ENCODE data around the gene IREB2.
"Not testable (repeated sequence)": the region's sequence is repeated elsewhere in the genome, so short reads cannot be mapped to it uniquely, and the experiment has no call there.

Gene IREB2

GRCh38 chr15:78437762-78438618 lies at the start of gene IREB2:
Gene IREB2, plus strand, starts transcription at chr15:78438216. Its CDS starts 122 bp downstream, at chr15:78438338.
- DNase-seq, result peak; percentile 99

GRCh38 chr15:78388865-78389264 lies 49.2 kb upstream of the IREB2 start:
- DNase-seq, result no peak

GRCh38 chr15:78389322-78389721 lies 48.7 kb upstream of the IREB2 start:
- DNase-seq, result no peak

GRCh38 chr15:78389738-78390137 lies 48.3 kb upstream of the IREB2 start:
- no peak for DNase-seq

- DNase-seq, result no peak
Observed at GRCh38 chr15:78390242-78390641, 47.8 kb upstream of the IREB2 start.

GRCh38 chr15:78390826-78391225 lies 47.2 kb upstream of the IREB2 start:
- DNase-seq, result no peak

- DNase-seq, result no peak
Observed at GRCh38 chr15:78391781-78392180, 46.2 kb upstream of the IREB2 start.

- DNase-seq, result peak; percentile 54
Observed at GRCh38 chr15:78392430-78392829, 45.6 kb upstream of the IREB2 start.

GRCh38 chr15:78393137-78393536 lies 44.9 kb upstream of the IREB2 start:
- no peak for DNase-seq

- no peak for DNase-seq
Observed at GRCh38 chr15:78394026-78394425, 44.0 kb upstream of the IREB2 start.

GRCh38 chr15:78394981-78395616 lies 42.9 kb upstream of the IREB2 start:
- DNase-seq, result peak; percentile 68

GRCh38 chr15:78396186-78396814 lies 41.7 kb upstream of the IREB2 start:
- DNase-seq, result no peak

- no peak for DNase-seq
Observed at GRCh38 chr15:78396976-78397375, 41.0 kb upstream of the IREB2 start.

- DNase-seq, result no peak
Observed at GRCh38 chr15:78397382-78397781, 40.6 kb upstream of the IREB2 start.

- no peak for DNase-seq
Observed at GRCh38 chr15:78398076-78398825, 39.8 kb upstream of the IREB2 start.

GRCh38 chr15:78399091-78399490 lies 38.9 kb upstream of the IREB2 start:
- DNase-seq, result no peak

- DNase-seq, result no peak
Observed at GRCh38 chr15:78402061-78402610, 35.9 kb upstream of the IREB2 start.

GRCh38 chr15:78404125-78404524 lies 33.9 kb upstream of the IREB2 start:
- no peak for DNase-seq

GRCh38 chr15:78404796-78405195 lies 33.2 kb upstream of the IREB2 start:
- DNase-seq, result not testable (repeated sequence)

GRCh38 chr15:78405336-78405924 lies 32.6 kb upstream of the IREB2 start:
- DNase-seq, result no peak

- no peak for DNase-seq
Observed at GRCh38 chr15:78406016-78406585, 31.9 kb upstream of the IREB2 start.
